SH-SY5Y (cell line): ENCODE data around the gene TSPAN5.

Experiments
- GATA2 ChIP-seq: IDR thresholded peaks from 2 replicates; pipeline ENCODE4 v1.6.1; 2011; ENCODE audit warnings: mild to moderate bottlenecking, low read depth, low read length
- GATA3 ChIP-seq: IDR thresholded peaks from 2 replicates; pipeline ENCODE4 v1.6.1; 2011; ENCODE audit warnings: low read depth, mild to moderate bottlenecking, low read length, moderate library complexity

GRCh38 chr4:98641906-98642668 lies 16.3 kb downstream of the TSPAN5 start:
- TF ChIP-seq GATA3 (no peak), GATA2 (no peak)
